ENCODE measurements around the gene BACH2.
A peak's percentile ranks its signal among the peaks of the same experiment; 100 is the strongest.
"Not testable (repeated sequence)": the region's sequence is repeated elsewhere in the genome, so short reads cannot be mapped to it uniquely, and the experiment has no call there.

Gene BACH2

DNA sequence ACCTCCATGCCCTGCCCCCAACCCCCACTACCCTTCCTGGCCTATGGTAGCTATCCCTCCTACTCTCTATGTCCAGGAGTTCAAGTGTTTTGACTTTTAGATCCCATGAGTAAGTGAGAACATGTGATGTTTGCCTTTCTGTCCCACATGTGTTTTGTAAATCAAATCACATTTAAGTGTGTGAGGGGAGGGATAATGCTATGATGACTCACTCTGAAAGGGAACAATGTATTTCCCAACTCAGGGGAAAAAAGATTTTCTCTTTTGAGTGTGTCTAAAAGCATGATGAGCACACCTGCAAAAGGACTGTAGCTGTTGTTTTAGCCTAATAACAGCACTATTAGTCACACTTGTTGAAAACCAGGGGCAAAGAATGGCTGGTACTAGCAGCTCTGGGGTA lies 208.6 kb downstream of the BACH2 start:
- no peak for DNase-seq

DNA sequence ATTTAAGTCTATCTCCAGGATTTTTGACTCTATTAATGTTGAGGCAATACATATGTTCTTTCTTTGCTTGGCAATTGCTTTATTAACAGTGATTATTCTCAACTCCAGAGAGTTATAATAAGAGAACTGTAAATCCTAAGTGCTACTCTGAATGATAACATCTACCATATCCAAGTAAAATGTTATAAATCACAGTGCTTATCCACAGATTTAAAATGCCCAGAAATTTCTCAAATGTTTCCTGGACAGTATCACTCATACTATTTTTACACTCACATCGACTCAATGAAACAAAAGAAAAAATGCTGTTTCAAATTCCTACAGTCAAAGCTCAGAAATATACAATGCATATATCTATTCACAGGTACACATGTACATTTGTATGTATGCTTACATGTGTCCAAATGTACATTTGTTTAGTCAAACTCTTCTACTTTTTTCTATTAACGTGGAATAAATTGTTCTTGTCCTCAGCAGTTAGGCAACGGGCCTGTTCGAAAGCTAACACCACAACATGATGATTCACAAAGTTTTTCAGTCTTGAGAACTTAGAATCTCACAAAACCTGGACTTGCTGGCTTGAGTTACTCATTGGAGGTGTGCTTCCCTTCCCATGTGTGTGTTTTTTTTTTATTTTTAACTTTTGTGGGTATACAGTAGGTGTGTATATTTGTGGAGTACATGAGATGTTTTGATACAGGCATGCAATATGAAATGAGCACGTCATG lies 209.4 kb downstream of the BACH2 start:
- DNase-seq = no peak

DNA sequence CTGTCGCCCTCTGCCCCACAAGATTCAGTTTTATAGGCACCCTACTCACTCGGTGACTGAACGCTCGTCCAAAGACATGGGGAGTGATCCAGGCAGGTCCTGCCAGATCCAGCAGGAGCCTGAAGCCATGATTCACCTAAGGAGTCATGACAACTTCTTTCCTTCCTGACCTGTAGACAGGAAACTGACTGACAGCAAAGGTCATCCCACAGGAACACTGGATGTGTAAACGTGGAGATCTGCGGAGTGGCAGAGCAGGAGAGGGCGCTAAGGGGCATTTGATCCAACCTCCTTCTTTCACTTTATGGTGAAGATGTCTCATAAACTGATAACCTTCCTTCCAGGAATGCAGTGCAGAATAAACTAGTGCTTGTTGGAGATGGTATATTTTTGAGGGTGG lies 210.1 kb downstream of the BACH2 start:
- DNase-seq = no peak

DNA sequence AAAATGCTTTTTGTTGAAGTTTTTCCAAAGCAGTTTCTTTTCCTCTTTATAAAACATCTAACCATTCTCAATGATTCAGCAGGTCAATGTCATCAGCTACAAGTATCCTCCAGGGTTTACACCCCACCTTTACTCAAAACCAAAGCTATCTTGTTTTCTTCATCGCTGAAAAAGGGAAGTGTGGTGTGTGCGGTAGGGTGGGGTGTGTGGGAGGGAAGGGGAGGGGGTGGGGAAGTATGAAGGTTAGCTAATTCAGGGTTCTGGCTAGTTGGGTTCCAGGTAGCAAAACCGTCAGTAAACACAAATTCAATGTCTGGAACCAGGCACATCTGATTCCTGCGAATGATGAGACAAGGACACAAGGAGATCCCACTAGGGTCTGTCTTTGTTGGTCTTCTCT lies 212.8 kb downstream of the BACH2 start:
- no peak for DNase-seq

DNA sequence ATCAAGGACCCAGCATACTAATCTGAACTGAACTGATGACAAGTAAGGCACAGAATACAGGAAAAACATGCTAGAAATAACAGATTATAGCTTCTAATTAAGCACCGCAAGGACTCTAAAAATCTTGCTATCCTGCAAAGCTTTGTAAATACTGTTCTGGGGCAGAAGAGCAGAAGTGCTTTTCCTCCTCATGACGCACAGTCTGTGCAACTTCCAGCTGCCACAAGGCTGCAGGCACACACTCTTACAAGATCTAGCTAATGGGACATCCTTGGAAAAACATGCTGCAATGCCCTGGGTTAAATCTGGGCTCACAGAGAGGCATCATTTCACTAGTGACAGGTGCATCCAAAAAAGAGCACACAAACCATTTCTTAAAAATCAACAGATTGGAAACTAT lies 213.8 kb downstream of the BACH2 start:
- DNase-seq = no peak

DNA sequence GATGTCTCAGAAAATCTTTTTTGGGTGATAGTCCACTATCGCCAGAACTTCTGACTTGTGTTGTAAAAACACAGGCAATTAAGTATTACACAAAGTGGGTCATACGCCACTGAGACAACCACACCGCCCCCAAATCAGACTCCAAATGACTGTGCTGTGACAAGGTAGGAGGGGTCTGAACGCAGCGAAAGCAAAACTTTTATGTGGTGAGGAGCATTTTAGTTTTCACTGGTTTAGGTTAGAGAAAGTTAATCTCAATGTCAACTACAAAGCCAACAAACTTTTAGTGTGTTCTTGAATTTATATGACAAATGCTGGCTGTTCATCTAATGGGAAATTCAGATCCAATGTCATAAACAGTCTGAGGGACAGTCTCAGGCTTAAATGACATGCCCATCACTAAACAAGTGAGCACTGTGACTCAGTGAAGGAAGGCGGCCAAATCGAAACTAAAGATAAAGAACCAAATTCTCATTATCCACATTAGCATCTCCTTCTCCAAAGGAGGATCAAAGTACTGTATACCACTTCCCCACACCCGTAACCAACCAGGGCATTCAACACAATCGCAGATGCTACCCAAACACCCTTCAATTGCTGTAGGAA lies 215.7 kb downstream of the BACH2 start:
- no peak for DNase-seq

DNA sequence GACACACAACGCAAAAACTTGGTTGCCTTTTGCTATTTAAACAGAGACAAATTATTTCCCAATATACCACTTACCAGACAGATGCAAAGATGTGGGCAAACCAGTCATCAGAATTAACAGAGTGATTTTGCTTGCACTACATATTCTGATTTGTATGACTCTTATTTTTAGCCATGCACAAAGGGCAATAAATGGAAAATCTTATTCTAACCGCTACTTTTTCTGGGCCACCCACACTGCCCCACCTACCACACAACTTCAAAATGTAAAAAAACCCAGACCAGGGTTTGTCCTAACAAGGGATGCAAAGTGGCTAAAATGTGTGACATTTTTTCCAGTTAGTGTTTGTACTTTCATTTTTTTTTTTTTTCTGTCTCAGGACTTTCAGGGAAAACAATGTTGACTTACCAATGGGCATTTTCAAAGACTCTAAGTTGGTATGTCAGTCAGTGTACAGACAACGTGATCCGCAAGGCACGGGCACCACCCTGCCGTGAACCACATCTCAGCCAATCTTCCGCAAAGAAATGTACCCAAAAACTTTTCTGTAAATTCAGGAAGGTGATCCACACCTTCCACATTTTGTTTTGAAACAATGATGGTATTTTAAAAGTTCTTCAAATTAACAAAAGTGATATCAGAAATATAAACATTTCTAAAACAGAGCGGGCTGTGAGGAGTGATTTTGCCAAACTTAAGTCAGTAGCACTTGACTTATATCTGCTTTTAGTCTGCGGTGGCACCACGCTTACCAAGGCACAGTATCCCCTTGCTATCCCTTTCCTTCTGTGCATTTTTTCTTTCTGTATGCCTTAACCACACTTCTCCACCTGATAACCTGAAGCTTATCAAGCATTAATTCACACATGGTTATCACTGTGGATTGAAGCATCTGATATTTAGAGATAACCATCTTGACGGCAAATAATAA lies 216.8 kb downstream of the BACH2 start:
- DNase-seq = no peak

DNA sequence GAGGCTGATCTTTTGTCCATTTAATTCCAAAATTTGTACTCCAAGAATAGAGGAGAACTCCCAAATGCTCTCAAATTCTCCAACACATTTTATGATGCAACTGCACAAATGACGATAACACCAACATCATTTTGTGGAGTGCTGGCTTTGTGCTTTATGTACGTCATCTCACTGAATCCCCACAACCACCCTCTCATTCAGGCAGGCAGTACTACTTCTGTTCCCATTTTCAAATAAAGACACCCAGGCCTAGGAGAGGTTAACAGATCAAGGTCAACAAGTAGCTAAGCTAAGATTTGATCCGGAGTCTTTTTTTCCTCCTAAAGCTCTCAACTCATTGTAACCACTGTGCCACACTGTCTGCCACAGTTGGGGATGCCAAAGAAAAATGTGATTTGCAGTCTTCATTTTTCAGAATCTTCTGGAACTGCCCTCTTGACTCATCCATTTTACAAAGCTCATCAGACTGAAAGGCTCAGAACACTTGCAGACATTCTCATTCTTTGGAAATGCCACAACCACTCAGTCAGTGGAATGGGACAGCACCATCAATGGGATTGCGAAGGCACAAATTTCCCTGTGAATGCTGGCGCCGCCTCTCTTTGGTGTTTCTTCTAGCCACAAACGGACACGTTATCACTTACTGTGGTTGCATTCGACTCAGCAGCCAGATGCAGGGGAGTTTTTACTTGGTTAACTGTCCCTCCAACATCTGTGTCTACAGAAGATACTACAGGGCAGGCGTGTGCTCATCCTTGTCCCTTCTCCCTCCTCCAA lies 217.9 kb downstream of the BACH2 start:
- DNase-seq = no peak

DNA sequence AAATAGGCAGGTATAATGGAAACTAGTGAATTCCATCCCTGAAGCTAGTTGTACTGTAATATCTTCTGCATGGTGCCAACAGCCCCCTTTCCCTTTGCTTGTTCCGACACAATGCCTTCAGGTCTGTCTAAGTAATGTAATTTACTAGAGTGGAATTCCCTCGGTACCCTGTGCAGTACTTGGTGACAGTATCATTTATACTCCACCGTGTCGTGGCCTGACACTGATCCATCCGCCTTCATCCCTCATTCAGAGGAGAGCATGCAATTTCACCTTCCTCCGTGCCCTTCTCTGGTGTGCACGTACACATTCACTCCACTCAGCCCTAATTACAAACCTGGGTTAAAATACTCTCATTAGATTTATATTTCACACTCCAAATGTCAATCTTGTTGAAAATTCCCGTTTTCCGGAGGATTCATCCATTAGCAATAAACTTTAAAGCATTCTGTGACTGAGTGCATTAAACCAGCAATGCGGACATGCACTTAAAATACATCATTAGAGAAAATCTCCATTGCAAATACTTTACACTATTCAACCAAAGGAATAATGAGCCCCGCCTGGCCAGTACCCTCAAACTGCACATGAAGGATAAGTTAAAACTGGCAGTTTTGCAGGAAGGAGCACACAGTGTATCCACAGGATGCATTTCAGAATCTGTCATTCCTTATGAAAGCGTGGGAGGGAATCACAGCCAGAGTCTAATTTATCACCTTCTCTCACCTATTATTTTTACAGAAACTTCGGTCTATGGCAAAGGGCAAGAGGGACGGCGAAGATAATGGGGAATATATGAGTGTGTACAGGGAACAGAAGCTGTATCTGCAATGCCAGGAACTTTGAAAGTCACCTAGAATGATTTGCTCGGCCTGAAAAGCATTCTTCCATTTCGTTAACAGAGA lies 219.9 kb downstream of the BACH2 start:
- no peak for DNase-seq

DNA sequence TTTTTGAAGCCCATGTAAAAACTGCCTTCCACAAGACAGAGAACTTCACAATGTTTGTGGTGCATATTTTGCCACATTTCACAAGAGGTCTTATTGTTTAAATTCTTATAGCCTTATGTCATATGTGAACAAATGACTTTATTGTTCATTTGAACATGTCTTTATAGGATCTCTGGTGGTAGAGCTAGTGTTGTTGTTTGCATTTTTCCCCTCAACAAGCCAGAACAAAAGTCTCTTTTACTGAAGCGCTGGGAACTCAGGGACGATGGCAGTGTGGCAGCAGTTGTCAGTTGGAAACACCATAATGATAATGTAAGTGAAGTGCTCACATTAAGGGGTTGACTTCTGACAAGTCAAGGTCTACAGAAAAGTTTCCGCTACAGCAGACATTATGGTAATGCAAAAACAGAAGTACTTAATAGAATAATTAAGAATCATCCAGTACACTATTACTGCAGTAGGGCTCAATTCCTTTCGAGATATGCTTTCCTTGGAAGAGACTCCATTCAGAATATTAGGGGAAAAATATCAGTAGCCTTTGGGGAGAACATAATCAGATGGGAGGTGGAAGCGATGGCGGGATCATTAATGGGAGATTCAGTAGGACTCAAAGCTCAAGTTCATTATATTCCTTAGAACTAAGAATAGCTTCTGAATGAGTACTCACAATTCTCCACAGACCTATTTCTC lies 222.3 kb downstream of the BACH2 start:
- DNase-seq = no peak

DNA sequence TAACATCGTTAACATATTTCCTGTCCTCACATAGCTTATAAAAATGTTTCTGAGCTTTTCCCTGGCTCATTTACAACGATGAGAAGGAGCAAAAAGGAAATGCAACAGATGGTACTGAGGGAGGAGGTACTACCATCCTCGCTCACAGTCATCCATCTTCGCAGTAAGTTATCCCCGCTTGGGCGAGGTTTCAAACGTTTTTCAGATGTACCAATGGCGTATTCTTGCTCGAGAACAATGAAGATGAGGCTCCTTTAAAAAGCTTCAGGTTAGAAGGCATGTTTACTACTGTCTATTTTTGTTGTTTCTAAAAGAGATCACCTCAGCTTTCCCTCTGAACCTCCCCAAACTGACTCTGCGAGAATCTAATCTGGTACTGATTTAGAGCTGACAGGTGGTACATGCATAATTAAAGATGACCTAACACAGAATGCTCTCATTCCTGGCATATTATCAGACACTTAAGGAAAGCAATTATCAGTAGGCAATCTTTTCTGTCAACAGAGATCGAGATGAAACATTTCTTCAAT lies 223.6 kb downstream of the BACH2 start:
- no peak for DNase-seq

DNA sequence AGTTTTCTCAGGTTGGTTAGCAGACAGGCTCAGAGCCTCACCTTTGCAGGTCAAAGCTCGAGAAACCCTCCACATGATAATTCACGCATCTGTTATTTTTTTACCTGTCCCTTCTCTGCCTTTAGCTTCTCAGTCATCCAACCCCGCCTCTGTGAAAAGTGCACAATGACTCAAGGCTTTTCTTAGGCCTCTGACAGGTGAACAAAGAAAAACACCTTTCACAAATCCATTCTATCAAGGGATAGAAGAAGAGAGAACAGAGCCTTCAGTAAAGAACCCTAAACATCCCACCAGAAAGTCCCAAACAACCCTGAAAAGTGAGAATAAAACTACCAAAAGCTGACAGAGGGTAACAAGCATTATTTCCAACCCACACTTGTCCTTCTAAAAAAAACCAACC lies 224.1 kb downstream of the BACH2 start:
- DNase-seq = no peak

DNA sequence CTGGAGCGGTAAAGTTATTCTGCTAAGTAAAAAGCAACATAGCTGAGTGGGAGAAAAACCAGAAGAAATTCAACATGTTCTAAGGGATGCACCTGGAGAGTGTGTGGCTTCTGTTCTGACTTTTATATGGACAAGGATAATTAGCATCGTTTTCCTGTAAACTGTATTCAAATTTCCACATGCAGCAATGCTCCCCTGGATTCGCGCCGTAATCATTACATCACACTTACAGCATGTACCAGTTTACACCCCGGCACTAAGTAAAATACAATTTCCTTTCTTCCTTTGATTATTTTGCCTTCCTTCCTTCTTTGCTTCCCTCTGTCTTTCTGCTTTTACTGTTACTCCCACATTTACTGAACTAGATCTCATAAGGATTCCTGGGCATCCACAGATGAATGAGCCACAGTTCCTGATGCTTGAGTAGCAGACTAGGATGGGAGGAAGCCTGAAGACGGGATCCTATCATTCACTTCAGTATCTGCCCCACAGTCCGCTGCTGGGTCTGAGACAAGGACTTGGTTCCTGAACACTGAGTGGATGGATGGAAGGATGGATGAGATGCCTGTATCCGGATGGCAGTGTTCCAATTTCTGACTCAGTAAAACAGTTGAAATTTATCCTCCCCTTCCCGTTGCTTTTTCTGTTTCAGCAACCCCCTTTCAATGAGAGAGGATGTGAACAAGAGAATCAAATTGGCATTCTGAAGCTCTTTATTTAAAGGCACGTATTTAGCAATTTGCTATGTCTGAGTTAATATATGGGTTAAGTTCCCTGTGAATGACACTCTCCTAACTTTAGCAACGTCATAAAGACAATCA lies 227.7 kb downstream of the BACH2 start:
- DNase-seq = no peak

DNA sequence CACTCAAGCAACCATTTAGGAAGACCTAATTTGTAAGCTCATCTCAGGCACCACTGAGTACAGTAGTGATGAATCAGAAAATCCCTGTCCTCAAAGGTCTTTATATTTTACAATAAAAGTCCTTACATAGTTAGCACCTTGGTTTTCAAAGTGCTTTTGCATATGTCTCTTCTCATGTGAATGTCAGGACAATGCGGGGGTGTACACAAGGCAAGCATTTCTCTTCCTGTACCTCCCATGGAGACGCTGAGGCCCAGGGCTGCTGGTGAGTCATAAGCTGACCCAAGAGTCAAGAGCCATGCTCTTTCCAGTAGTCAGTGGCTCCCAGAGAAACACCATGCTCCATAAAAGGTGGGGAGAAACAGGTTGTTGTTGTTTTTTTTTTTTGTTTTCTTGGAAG lies 228.4 kb downstream of the BACH2 start:
- DNase-seq = peak in 1 of 2 experiments; percentile 26

DNA sequence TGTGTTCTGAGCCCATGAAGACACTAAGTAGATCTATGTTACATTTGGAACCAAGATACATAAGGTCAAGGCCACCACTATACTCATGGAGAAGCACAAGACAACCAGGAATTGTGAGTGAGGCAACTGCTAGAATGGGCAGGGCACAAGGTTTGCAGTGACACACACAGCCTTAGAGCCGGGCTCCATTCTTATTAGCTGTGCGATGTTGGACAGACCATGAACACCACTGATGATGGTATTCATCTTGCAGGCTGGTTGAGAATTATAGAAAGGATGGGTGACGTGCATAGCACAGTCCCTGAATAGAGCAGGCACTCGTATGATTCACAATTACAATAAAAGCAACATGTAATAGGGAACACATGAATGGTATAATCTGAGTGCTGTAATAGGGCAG lies 229.9 kb downstream of the BACH2 start:
- DNase-seq = no peak

DNA sequence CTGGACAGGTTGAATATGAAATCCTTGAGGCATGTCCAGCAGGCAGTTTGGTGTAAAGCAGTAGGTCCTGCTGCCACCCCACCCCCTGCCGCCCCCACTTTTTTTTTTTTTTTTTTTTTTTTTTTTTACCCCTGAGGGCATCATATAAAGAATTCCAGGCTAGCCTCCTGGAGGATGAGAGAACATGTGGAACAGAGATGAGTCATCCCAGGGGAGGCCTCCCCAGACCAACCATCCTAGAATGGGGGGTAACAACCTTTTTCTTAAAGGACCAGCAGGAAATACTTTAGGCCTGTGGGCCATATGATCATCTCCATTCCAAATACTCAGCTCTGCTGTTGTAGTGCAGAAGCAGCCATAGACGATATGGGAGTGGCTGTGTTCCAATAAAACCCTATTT lies 231.5 kb downstream of the BACH2 start:
- DNase-seq = no peak

DNA sequence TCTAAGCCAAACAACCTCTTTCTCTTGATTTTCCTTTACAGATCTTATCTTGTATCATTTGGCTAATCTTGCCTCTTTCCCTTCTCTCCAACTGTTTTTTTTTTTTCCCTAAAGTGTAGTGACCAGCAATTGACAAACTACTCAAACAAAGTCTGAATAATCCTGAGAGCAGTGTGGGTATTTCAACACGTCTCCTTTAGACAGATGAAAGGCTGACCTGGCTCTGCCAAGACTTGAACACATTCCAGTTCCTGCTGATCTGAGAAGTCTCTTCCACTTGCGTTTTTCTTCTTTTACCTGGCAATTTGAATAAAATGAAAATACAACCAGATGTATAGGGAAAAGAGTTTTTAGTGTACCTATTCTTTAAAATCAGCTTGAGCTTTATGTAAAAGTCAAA lies 234.0 kb downstream of the BACH2 start:
- DNase-seq = no peak

DNA sequence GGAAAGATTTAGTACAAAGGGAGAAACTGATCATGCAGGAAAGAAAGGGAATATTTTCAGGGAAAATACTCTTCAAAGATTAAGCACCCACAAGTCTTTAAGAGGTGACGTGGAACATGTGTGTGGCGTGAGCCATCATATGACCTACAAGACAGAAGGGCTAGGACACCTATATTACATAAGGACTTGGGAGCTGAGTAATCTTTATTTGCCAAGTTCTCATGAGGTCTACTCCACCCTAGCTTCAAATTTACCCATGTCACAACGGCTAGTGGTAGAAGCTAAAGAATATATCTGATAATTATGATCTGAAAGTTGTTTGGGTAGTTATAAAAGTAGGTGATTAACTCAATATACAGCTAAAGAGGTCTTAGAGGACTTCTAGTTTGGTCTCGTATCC lies 234.6 kb downstream of the BACH2 start:
- no peak for DNase-seq

DNA sequence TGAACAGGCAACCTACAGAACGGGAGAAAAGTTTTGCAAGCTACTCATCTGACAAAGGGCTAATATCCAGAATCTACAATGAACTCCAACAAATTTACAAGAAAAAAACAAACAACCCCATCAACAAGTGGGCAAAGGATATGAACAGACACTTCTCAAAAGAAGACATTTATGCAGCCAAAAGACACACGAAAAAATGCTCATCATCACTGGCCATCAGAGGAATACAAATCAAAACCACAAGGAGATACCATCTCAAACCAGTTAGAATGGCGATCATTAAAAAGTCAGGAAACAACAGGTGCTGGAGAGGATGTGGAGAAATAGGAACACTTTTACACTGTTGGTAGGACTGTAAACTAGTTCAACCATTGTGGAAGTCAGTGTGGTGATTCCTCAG lies 237.5 kb downstream of the BACH2 start:
- DNase-seq = not testable (repeated sequence)

DNA sequence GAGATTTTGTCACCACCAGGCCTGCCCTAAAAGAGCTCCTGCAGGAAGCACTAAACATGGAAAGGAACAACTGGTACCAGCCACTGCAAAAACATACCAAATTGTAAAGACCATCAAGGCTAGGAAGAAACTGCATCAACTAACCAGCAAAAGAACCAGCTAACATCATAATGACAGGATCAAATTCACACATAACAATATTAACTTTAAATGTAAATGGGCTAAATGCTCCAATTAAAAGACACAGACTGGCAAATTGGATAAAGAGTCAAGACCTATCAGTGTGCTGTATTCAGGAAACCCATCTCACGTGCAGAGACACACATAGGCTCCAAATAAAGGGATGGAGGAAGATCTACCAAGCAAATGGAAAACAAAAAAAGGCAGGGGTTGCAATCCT lies 240.7 kb downstream of the BACH2 start:
- DNase-seq = not testable (repeated sequence)

All from SW 1271 (cell line).